ENCODE results near the gene ROR2.

GRCh38 chr9:91723420-91724067, 226.5 kb downstream of the ROR2 start:
- TF ChIP-seq CTCF (IDR thresholded peaks at IDR 0.05) (no peak), REST (IDR thresholded peaks at IDR 0.05; ENCODE audit: insufficient read depth in 1 of 2, low read depth in 2 of 2, low read length in 1 of 2) (no peak), TCF7L2 (IDR thresholded peaks at IDR 0.05; ENCODE audit: low read depth, low read length) (no peak), POLR2AphosphoS5 (IDR thresholded peaks at IDR 0.05; ENCODE audit: low read depth, low read length) (no peak), SIN3A (IDR thresholded peaks at IDR 0.05; ENCODE audit: borderline replicate concordance, insufficient read depth, low read depth, low read length) (no peak)

Measured in Panc1 (cell line).